Activated naive CD4-positive, alpha-beta T cell treated with anti-CD3 and anti-CD28 coated beads for 36 hours (primary cell): ENCODE measurements around the gene RNF111. TPM values are rescaled to one million over a fixed set of nuclear protein-coding genes. Genes with fewer than 3 reads are reported as not detected.
"Not testable (repeated sequence)": the region's sequence is repeated elsewhere in the genome, so short reads cannot be mapped to it uniquely, and the experiment has no call there.

Experiments used
- CTCF ChIA-PET: fragments of 350-600 bp; sonication (Branson Sonifier 250); formaldehyde crosslinking; loops from one replicate; lab custom pipeline; 2021; ENCODE audit warnings: antibody characterized with exemption; lab: Charles Lee
- DNase-seq: peaks from one replicate; pipeline ENCODE4 v3.0.0-alpha.2; 2020
- H3K27ac Mint-ChIP-seq: one replicate; pipeline ENCODE4 v1.8.0; 2021; ENCODE audit warnings: mild to moderate bottlenecking, mixed read lengths
- H3K27me3 Mint-ChIP-seq: one replicate; pipeline ENCODE4 v1.8.0; 2021; ENCODE audit warnings: low read depth, mixed read lengths
- H3K36me3 Mint-ChIP-seq: one replicate; pipeline ENCODE4 v1.8.0; 2021; ENCODE audit warnings: low read depth, mixed read lengths
- H3K4me1 Mint-ChIP-seq: one replicate; pipeline ENCODE4 v1.8.0; 2021; ENCODE audit warnings: low read depth, mixed read lengths
- H3K4me3 Mint-ChIP-seq: one replicate; pipeline ENCODE4 v1.8.0; 2021; ENCODE audit warnings: mild to moderate bottlenecking, moderate library complexity, mixed read lengths
- H3K9me3 Mint-ChIP-seq: one replicate; pipeline ENCODE4 v1.8.0; 2021; ENCODE audit warnings: mixed read lengths
- intact Hi-C: fragments of 100-400 bp; cut with micrococcal nuclease; formaldehyde crosslinking; loops from one replicate; pipeline ENCODE4 v1.15.1; 2023
- total RNA-seq, 2 experiments: library from RNA; stranded (reverse); gene quantifications; one replicate each; pipeline ENCODE4 v1.2.3, GENCODE V29; 2021

The RNF111 gene
- total RNA-seq, 2 experiments from 2014 or later: 17.8 to 19.8 TPM

GRCh38 chr15:59119625-59120024 is 132.2 kb downstream of the RNF111 start:
- CTCF ChIA-PET: no interaction called here
- H3K4me1 Mint-ChIP-seq: no peaks in the 10 kb centered on the region
- intact Hi-C loops: no loop called here
- no peaks in the 10 kb centered on the region for H3K27me3 Mint-ChIP-seq
- H3K4me3 Mint-ChIP-seq: no peak overlapping the region
- no peak overlapping the region for H3K27ac Mint-ChIP-seq
- DNase-seq: no peak
- H3K9me3 Mint-ChIP-seq: no peaks in the 10 kb centered on the region
- H3K36me3 Mint-ChIP-seq: peaks cover 28% of the 10 kb centered on the region

GRCh38 chr15:59120937-59121336 is 133.5 kb downstream of the RNF111 start:
- H3K27me3 Mint-ChIP-seq: no peaks in the 10 kb centered on the region
- intact Hi-C loops: no loop called here
- no peaks in the 10 kb centered on the region for H3K4me1 Mint-ChIP-seq
- H3K9me3 Mint-ChIP-seq: peaks cover 3% of the 10 kb centered on the region
- no peak overlapping the region for H3K27ac Mint-ChIP-seq
- H3K4me3 Mint-ChIP-seq: no peak overlapping the region
- H3K36me3 Mint-ChIP-seq: peaks cover 29% of the 10 kb centered on the region
- DNase-seq: no peak
- CTCF ChIA-PET: no interaction called here

- intact Hi-C loops: no loop called here
- no peaks in the 10 kb centered on the region for H3K27me3 Mint-ChIP-seq
- peaks cover 27% of the 10 kb centered on the region for H3K36me3 Mint-ChIP-seq
- H3K27ac Mint-ChIP-seq: no peak overlapping the region
- DNase-seq: no peak
- no peak overlapping the region for H3K4me3 Mint-ChIP-seq
- CTCF ChIA-PET: interaction anchor here (0.5 kb wide), 1 partner anchor 208 kb away, joined by 3 read pairs; no protein-coding TSS in a partner anchor
- peaks cover 5% of the 10 kb centered on the region for H3K9me3 Mint-ChIP-seq
- H3K4me1 Mint-ChIP-seq: no peaks in the 10 kb centered on the region
Observed at GRCh38 chr15:59124261-59124660, 136.8 kb downstream of the RNF111 start.

GRCh38 chr15:59125683-59126082 is 138.2 kb downstream of the RNF111 start:
- CTCF ChIA-PET, H3K4me3 Mint-ChIP-seq, DNase-seq, H3K27ac Mint-ChIP-seq, intact Hi-C loops, H3K4me1 Mint-ChIP-seq, H3K27me3 Mint-ChIP-seq: not testable (repeated sequence)
- H3K9me3 Mint-ChIP-seq: peaks cover 14% of the 10 kb centered on the region
- H3K36me3 Mint-ChIP-seq: peaks cover 41% of the 10 kb centered on the region

GRCh38 chr15:59127255-59127654 is 139.8 kb downstream of the RNF111 start:
- H3K27ac Mint-ChIP-seq, H3K4me3 Mint-ChIP-seq, H3K4me1 Mint-ChIP-seq, H3K27me3 Mint-ChIP-seq, intact Hi-C loops, DNase-seq: not testable (repeated sequence)
- Mint-ChIP-seq H3K36me3 (peaks cover 50% of the 10 kb centered on the region), H3K9me3 (peaks cover 14% of the 10 kb centered on the region)
- CTCF ChIA-PET: interaction anchor here (1.1 kb wide), 1 partner anchor 16 kb away, joined by 5 read pairs; no protein-coding TSS in a partner anchor

- CTCF ChIA-PET: interaction anchor here (0.6 kb wide), 1 partner anchor 386 kb away, joined by 5 read pairs; no protein-coding TSS in a partner anchor
- intact Hi-C loops: no loop called here
Observed at GRCh38 chr15:59131456-59131855, 144.0 kb downstream of the RNF111 start.

GRCh38 chr15:59131969-59132562 is 144.6 kb downstream of the RNF111 start:
- Mint-ChIP-seq H3K4me3 (no peak overlapping the region), H3K4me1 (peaks cover under 1% of the 10 kb centered on the region), H3K36me3 (peaks cover 35% of the 10 kb centered on the region), H3K27me3 (no peaks in the 10 kb centered on the region), H3K9me3 (peaks cover 11% of the 10 kb centered on the region), H3K27ac (no peak overlapping the region)
- DNase-seq: no peak
- CTCF ChIA-PET: interaction anchor here (0.7 kb wide), 1 partner anchor 152 kb away, joined by 3 read pairs; no protein-coding TSS in a partner anchor
- intact Hi-C loops: no loop called here

More at GRCh38 chr15:59131456-59131855, 144.0 kb downstream of the RNF111 start:
- DNase-seq: no peak
- H3K9me3 Mint-ChIP-seq: peaks cover 11% of the 10 kb centered on the region
- H3K4me1 Mint-ChIP-seq: no peaks in the 10 kb centered on the region
- H3K36me3 Mint-ChIP-seq: peaks cover 36% of the 10 kb centered on the region
- H3K27me3 Mint-ChIP-seq: no peaks in the 10 kb centered on the region
- no peak overlapping the region for H3K4me3 Mint-ChIP-seq
- no peak overlapping the region for H3K27ac Mint-ChIP-seq

- Mint-ChIP-seq H3K4me1 (peaks cover 12% of the 10 kb centered on the region), H3K4me3 (no peak overlapping the region), H3K9me3 (peaks cover 9% of the 10 kb centered on the region), H3K36me3 (peaks cover 26% of the 10 kb centered on the region), H3K27me3 (no peaks in the 10 kb centered on the region), H3K27ac (no peak overlapping the region)
- CTCF ChIA-PET: no interaction called here
- no peak for DNase-seq
- intact Hi-C loops: no loop called here
Observed at GRCh38 chr15:59133929-59134427, 146.5 kb downstream of the RNF111 start.

GRCh38 chr15:59137566-59137965 is 150.1 kb downstream of the RNF111 start:
- CTCF ChIA-PET: interaction anchor here (2.0 kb wide), 1 partner anchor 158 kb away, joined by 10 read pairs; no protein-coding TSS in a partner anchor
- DNase-seq: peak; percentile 52
- Mint-ChIP-seq H3K36me3 (no peaks in the 10 kb centered on the region), H3K27me3 (no peaks in the 10 kb centered on the region), H3K4me1 (peaks cover 14% of the 10 kb centered on the region), H3K4me3 (no peak overlapping the region), H3K9me3 (no peaks in the 10 kb centered on the region), H3K27ac (no peak overlapping the region)
- intact Hi-C loops: no loop called here

- H3K4me1 Mint-ChIP-seq: peaks cover 14% of the 10 kb centered on the region
- H3K36me3 Mint-ChIP-seq: no peaks in the 10 kb centered on the region
- H3K27me3 Mint-ChIP-seq: no peaks in the 10 kb centered on the region
- DNase-seq: peak; percentile 68
- intact Hi-C loops: loop anchor here (1.0 kb wide), 1 partner anchor 158 kb away; no protein-coding TSS in a partner anchor
- H3K27ac Mint-ChIP-seq: no peak overlapping the region
- no peak overlapping the region for H3K4me3 Mint-ChIP-seq
- CTCF ChIA-PET: interaction anchor here (0.5 to 2.0 kb wide), 3 partner anchors 23 to 159 kb away, joined by 3 to 10 read pairs (median 4); no protein-coding TSS in a partner anchor
- H3K9me3 Mint-ChIP-seq: no peaks in the 10 kb centered on the region
Observed at GRCh38 chr15:59138243-59138642, 150.8 kb downstream of the RNF111 start.

GRCh38 chr15:59140422-59141226 is 153.2 kb downstream of the RNF111 start:
- CTCF ChIA-PET: no interaction called here
- no peaks in the 10 kb centered on the region for H3K9me3 Mint-ChIP-seq
- H3K27me3 Mint-ChIP-seq: no peaks in the 10 kb centered on the region
- no peak for DNase-seq
- intact Hi-C loops: no loop called here
- peaks cover 14% of the 10 kb centered on the region for H3K4me1 Mint-ChIP-seq
- no peak overlapping the region for H3K4me3 Mint-ChIP-seq
- no peak overlapping the region for H3K27ac Mint-ChIP-seq
- no peaks in the 10 kb centered on the region for H3K36me3 Mint-ChIP-seq

GRCh38 chr15:59143281-59143680 is 155.8 kb downstream of the RNF111 start:
- H3K4me3 Mint-ChIP-seq: no peak overlapping the region
- intact Hi-C loops: no loop called here

More at GRCh38 chr15:59143281-59143680, 155.8 kb downstream of the RNF111 start:
- H3K36me3 Mint-ChIP-seq: no peaks in the 10 kb centered on the region
- CTCF ChIA-PET: interaction anchor here (0.6 kb wide), 1 partner anchor 299 kb away, joined by 3 read pairs; no protein-coding TSS in a partner anchor
- no peak for DNase-seq
- H3K9me3 Mint-ChIP-seq: no peaks in the 10 kb centered on the region
- H3K4me1 Mint-ChIP-seq: peaks cover 2% of the 10 kb centered on the region
- H3K27me3 Mint-ChIP-seq: no peaks in the 10 kb centered on the region
- H3K27ac Mint-ChIP-seq: no peak overlapping the region
